Thyroid gland (tissue), 4 donors: Measurements from ENCODE around the gene CCIN. TPM values are rescaled to one million over a fixed set of nuclear protein-coding genes. Genes with fewer than 3 reads are reported as not detected.
A peak's percentile ranks its signal among the peaks of the same experiment; 100 is the strongest.
"Not testable (repeated sequence)": the region's sequence is repeated elsewhere in the genome, so short reads cannot be mapped to it uniquely, and the experiment has no call there.

ENCODE experiments used
- DNase-seq, 2 donors: peaks; one replicate each; pipeline ENCODE4 v3.0.0-alpha.2; 2019
- H3K27ac ChIP-seq, 3 donors: fragments of 200-600 bp; sonication (generic); 1 replicate in 2 of 3; 2 replicates in 1 of 3; pipeline ENCODE4 v1.5.1; 2016 to 2019; ENCODE audit warnings: mild to moderate bottlenecking in 1 of 3, moderate library complexity in 1 of 3
- H3K27me3 ChIP-seq: fragments of 200-600 bp; sonication (generic); one replicate; pipeline ENCODE4 v1.5.1; 2019
- H3K36me3 ChIP-seq, 2 donors: fragments of 200-600 bp; sonication (generic); one replicate each; pipeline ENCODE4 v1.5.1; 2016 to 2019
- H3K4me1 ChIP-seq, 2 donors: fragments of 200-600 bp; sonication (generic); one replicate each; pipeline ENCODE4 v1.5.1; 2017 to 2019
- H3K4me3 ChIP-seq, 3 donors: fragments of 200-600 bp; sonication (generic); replicated peaks in 1 of 3; 1 replicate in 2 of 3; 2 replicates in 1 of 3; pipeline ENCODE4 v1.5.1; 2016; ENCODE audit warnings: mild to moderate bottlenecking in 1 of 3
- H3K9me3 ChIP-seq: fragments of 200-600 bp; sonication (generic); one replicate; pipeline ENCODE4 v1.5.1; 2017
- POLR2A ChIP-seq, 2 donors: fragments of 450-650 bp; IDR thresholded peaks; one replicate each; pipeline ENCODE4 v1.6.1; 2017; ENCODE audit warnings: antibody characterized with exemption in 2 of 2, mild to moderate bottlenecking in 2 of 2, moderate library complexity in 1 of 2
- WGBS, 2 donors: methylation state at CpG; one replicate each; pipeline ENCODE4 v1.1.5; 2017; 5-methylcytosine and 5-hydroxymethylcytosine counted together
- intact Hi-C: fragments of 100-400 bp; cut with DNase I; formaldehyde crosslinking; loops from one replicate; pipeline ENCODE4 v1.15.1; 2023
- total RNA-seq, 4 donors: library from RNA; depleted of rRNA; stranded (reverse); fragments of >200 nt; gene quantifications; one replicate each; pipeline ENCODE4 v1.2.3, GENCODE V29; 2016
- TF ChIP-seq, protein P1 (sequence below), 6 experiments: fragments of 200-600 bp in 3 of 6; fragments of 450-650 bp in 3 of 6; sonication (generic) in 3 of 6; IDR thresholded peaks; one replicate each; pipeline ENCODE4 v1.5.1; 2016 to 2019; ENCODE audit warnings: antibody characterized with exemption in 6 of 6, mild to moderate bottlenecking in 2 of 6, inconsistent platforms in 1 of 6, moderate library complexity in 1 of 6

Gene CCIN
- total RNA-seq, 4 donors from 2014 or later = 0.40 TPM; not detected in 3

DNA sequence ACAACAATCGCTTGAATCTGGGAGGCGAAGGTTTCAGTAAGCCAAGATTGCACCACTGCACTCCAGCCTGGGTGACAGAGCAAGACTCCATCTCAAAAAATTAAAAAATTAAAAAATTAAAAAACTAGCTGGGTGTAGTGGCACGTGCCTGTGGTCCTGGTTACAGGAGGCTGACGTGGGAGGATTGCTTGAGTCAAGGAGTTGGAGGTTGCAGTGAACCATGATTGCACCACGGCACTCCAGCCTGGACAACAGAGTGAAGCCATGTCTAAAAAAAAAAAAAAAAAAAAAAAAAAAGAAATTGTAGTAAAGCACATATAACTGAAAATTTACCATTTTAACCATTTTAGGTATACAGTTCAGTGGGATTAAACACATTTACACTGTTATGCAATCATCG, 13.1 kb upstream of the CCIN start:
- no peaks in the 10 kb centered on the region for H3K36me3 ChIP-seq
- TF ChIP-seq POLR2A (IDR thresholded peaks at IDR 0.05) = no peak
- TF ChIP-seq, protein P1, sequence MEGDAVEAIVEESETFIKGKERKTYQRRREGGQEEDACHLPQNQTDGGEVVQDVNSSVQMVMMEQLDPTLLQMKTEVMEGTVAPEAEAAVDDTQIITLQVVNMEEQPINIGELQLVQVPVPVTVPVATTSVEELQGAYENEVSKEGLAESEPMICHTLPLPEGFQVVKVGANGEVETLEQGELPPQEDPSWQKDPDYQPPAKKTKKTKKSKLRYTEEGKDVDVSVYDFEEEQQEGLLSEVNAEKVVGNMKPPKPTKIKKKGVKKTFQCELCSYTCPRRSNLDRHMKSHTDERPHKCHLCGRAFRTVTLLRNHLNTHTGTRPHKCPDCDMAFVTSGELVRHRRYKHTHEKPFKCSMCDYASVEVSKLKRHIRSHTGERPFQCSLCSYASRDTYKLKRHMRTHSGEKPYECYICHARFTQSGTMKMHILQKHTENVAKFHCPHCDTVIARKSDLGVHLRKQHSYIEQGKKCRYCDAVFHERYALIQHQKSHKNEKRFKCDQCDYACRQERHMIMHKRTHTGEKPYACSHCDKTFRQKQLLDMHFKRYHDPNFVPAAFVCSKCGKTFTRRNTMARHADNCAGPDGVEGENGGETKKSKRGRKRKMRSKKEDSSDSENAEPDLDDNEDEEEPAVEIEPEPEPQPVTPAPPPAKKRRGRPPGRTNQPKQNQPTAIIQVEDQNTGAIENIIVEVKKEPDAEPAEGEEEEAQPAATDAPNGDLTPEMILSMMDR (IDR thresholded peaks at IDR 0.05) = no peak
- no peak overlapping the region for H3K27ac ChIP-seq
- no peak for DNase-seq
- intact Hi-C loops = no loop called here
- no peaks in the 10 kb centered on the region for H3K9me3 ChIP-seq
- no peaks in the 10 kb centered on the region for H3K27me3 ChIP-seq
- WGBS, 2 donors = 98 to 99% methylated on average over 6 of the region's 6 CpGs
- H3K4me1 ChIP-seq = no peaks in the 10 kb centered on the region
- H3K4me3 ChIP-seq = no peak overlapping the region

DNA sequence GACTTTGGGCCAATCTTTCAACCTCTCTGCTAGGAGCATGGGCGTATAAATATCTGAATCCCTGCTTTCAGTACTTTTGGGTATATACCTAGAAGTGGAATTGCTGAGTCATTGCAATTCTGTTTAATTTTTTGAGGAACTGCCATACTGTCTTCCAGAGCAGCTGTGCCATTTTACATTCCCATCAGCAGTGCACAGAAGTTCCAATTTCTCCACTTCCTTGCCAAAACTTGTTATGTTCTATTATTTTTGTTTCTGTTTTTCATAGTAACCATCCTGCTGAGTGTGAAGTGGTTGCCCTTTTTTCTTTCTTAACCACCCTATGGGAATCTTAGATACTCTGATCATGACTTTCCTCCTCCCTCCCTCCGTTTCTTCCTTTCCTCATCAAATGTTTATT, 11.1 kb upstream of the CCIN start:
- 81 to 85% methylated on average over 2 of the region's 2 CpGs for WGBS, 2 donors

DNA sequence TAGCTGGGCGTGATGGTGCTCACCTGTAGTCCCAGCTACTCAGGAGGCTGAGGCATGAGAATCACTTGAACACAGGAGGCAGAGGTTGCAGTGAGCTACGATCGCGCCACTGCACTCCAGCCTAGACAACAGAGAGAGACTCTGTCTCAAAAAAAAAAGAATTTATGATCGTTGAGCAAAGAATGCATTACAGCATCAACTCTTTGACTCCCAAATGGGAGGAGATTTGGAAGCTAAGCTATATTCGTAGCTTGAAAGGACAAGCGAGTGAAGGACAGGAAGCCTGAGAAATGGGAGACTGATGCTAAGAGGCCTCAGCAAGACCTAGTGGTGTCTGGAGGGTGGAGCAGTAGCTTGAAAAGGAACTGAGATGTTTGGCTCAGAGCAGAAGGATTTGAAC, 10.3 kb upstream of the CCIN start:
- WGBS, 2 donors = 85 to 87% methylated on average over 7 of the region's 7 CpGs
- Histone ChIP-seq H3K27ac (peak overlapping the region in 1 of 3 donors; percentile 2), H3K9me3 (no peaks in the 10 kb centered on the region), H3K36me3 (no peaks in the 10 kb centered on the region), H3K4me3 (no peak overlapping the region), H3K4me1 (peaks cover 8 to 10% of the 10 kb centered on the region in 2 donors), H3K27me3 (no peaks in the 10 kb centered on the region)
- TF ChIP-seq, protein P1 (IDR thresholded peaks at IDR 0.05) = no peak
- no peak for TF ChIP-seq POLR2A (IDR thresholded peaks at IDR 0.05)
- no peak for DNase-seq
- intact Hi-C loops = no loop called here

More for the DNA sequence above, 11.1 kb upstream of the CCIN start:
- intact Hi-C loops = no loop called here
- no peak for DNase-seq
- Histone ChIP-seq H3K27ac (no peak overlapping the region), H3K4me3 (no peak overlapping the region), H3K4me1 (peaks cover 3 to 4% of the 10 kb centered on the region in 2 donors), H3K27me3 (no peaks in the 10 kb centered on the region), H3K36me3 (no peaks in the 10 kb centered on the region), H3K9me3 (no peaks in the 10 kb centered on the region)
- no peak for TF ChIP-seq POLR2A (IDR thresholded peaks at IDR 0.05)
- TF ChIP-seq, protein P1 (IDR thresholded peaks at IDR 0.05) = no peak

DNA sequence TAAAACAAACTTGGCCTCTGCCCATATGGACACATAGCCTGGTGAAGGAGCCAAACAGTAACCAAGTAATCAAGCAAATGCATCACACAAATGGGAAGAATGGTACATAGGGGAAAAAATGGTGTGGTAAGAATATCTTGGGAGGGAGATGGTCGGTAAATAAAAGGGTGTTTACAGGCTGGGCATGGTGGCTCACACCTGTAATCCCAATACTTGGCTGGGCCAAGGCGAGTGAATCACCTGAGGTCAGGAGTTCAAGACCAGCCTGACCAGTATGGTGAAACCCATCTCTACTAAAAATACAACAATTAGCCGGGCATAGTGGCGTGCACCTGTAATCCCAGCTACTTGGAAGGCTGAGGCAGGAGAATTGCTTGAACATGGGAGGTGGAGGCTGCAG, 9.7 kb upstream of the CCIN start:
- H3K4me3 ChIP-seq, intact Hi-C loops, H3K36me3 ChIP-seq, H3K27me3 ChIP-seq, H3K9me3 ChIP-seq, H3K27ac ChIP-seq, DNase-seq: not testable (repeated sequence)
- 97 to 98% methylated on average over 4 of the region's 4 CpGs for WGBS, 2 donors
- H3K4me1 ChIP-seq = peaks cover 8 to 10% of the 10 kb centered on the region in 2 donors

DNA sequence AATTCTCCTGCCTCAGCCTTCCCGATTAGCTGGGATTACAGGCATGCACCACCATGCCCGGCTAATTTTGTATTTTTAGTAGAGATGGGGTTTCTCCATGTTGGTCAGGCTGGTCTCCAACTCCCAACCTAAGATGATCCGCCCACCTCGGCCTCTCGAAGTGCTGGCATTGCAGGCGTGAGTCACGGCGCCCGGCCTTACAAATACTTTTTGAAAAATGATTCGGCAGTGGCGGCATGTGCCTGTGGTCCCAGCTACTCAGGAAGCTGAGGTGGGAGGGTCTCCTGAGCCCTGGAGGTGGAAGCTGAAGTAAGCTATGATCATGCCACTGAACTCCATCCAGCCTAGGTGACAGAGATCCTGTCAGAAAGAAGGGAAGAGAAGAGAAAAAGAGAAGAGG, 9.1 kb upstream of the CCIN start:
- H3K27ac ChIP-seq, H3K36me3 ChIP-seq, H3K27me3 ChIP-seq, DNase-seq, H3K4me3 ChIP-seq, H3K9me3 ChIP-seq: not testable (repeated sequence)
- 80 to 83% methylated on average over 11 of the region's 11 CpGs for WGBS, 2 donors
- intact Hi-C loops = loop anchor here (10.0 kb wide), 1 partner anchor 205 kb away; the partner anchor contains the start of gene OR2S2
- H3K4me1 ChIP-seq = peaks cover 8 to 12% of the 10 kb centered on the region in 2 donors

DNA sequence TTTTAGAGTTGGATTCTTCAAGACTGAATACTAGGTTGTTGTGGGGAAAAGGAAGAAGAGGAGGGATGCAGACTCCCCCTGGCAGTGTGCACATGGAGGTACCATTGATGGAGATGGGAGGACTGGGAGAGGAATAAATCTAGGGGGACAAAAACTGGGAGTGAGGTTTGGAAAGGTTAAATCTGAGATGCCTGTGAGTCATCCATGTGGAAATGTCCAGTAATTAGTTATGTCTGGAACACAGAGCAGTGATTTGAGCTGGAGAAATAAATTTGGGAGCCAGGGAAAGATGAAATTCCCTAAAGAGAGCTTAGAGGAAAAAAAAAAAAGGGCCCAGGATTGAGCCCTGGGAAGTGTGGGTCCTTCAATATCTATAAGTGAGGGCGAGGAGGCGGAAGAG, 8.0 kb upstream of the CCIN start:
- Histone ChIP-seq H3K4me1 (peaks cover 8 to 19% of the 10 kb centered on the region in 2 donors), H3K27ac (peak overlapping the region in 1 of 3 donors; percentile 13)
- TF ChIP-seq, protein P1 (IDR thresholded peaks at IDR 0.05) = no peak
- TF ChIP-seq POLR2A (IDR thresholded peaks at IDR 0.05) = no peak

More for the DNA sequence above, 8.0 kb upstream of the CCIN start:
- 84 to 91% methylated on average over 2 of the region's 2 CpGs for WGBS, 2 donors
- intact Hi-C loops = loop anchor here (10.0 kb wide), 1 partner anchor 206 kb away; the partner anchor contains the start of gene OR2S2
- DNase-seq = no peak
- no peak overlapping the region for H3K4me3 ChIP-seq
- H3K27me3 ChIP-seq = no peaks in the 10 kb centered on the region
- H3K9me3 ChIP-seq = no peaks in the 10 kb centered on the region
- H3K36me3 ChIP-seq = no peaks in the 10 kb centered on the region
